DND-41 (cell line): ENCODE data around the gene C1QTNF1.

Experiments
- ATAC-seq: fragments of 200-7000 bp; cut with Tn5 transposase; 3 replicates; pipeline ENCODE4 v1.9.1; 2021; ENCODE audit warnings: low read depth; ENCODE audit not compliant: insufficient read depth
- DNase-seq: peaks from one replicate; pipeline ENCODE4 v3.0.0-alpha.2; 2020
- H2AFZ ChIP-seq: 2 replicates; pipeline ENCODE4 v1.6.0; 2012; ENCODE audit warnings: low read depth, low read length
- H3K27ac ChIP-seq: 2 replicates; pipeline ENCODE4 v1.5.1; 2012; ENCODE audit warnings: low read length, inconsistent platforms
- H3K27me3 ChIP-seq: fragments of 200-600 bp; sonication (generic); 2 replicates; pipeline ENCODE4 v1.6.0; 2012; ENCODE audit warnings: low read length, mild to moderate bottlenecking, inconsistent platforms; ENCODE audit not compliant: insufficient read depth, poor library complexity
- H3K36me3 ChIP-seq: 2 replicates; pipeline ENCODE4 v1.5.1; 2012; ENCODE audit warnings: low read length, inconsistent platforms; ENCODE audit not compliant: insufficient read depth
- H3K4me1 ChIP-seq: 2 replicates; pipeline ENCODE4 v1.5.1; 2012; ENCODE audit warnings: mild to moderate bottlenecking, low read length; ENCODE audit not compliant: insufficient read depth
- H3K4me2 ChIP-seq: 2 replicates; pipeline ENCODE4 v1.6.0; 2012; ENCODE audit warnings: mild to moderate bottlenecking, moderate library complexity, low read length, inconsistent platforms; ENCODE audit not compliant: insufficient read depth
- H3K4me3 ChIP-seq, 2 experiments: fragments of 200-600 bp in 1 of 2; shearing (Covaris generic) in 1 of 2; 2 replicates each; pipeline ENCODE4 v1.5.1; 2012 to 2016; ENCODE audit warnings: inconsistent platforms in 2 of 2, low read length in 2 of 2, mild to moderate bottlenecking in 2 of 2, low read depth in 1 of 2, moderate library complexity in 1 of 2
- H3K79me2 ChIP-seq: 2 replicates; pipeline ENCODE4 v1.6.0; 2012; ENCODE audit warnings: low read length, inconsistent platforms; ENCODE audit not compliant: insufficient read depth
- H3K9ac ChIP-seq: 2 replicates; pipeline ENCODE4 v1.6.0; 2012; ENCODE audit warnings: low read depth, mild to moderate bottlenecking, inconsistent platforms, low read length, moderate library complexity
- H3K9me3 ChIP-seq: 2 replicates; pipeline ENCODE4 v1.5.1; 2012; ENCODE audit warnings: low read length, moderate library complexity, mild to moderate bottlenecking, inconsistent platforms; ENCODE audit not compliant: insufficient read depth, severe bottlenecking
- H4K20me1 ChIP-seq: 2 replicates; pipeline ENCODE4 v1.6.0; 2012; ENCODE audit warnings: low read length; ENCODE audit not compliant: insufficient read depth
- EZH2 ChIP-seq: IDR thresholded peaks from 3 replicates; pipeline ENCODE4 v1.6.1; 2012; ENCODE audit warnings: borderline replicate concordance, low read depth, mild to moderate bottlenecking, moderate library complexity, low read length, inconsistent platforms; ENCODE audit not compliant: severe bottlenecking
- TF ChIP-seq, protein P1 (sequence below): IDR thresholded peaks from 2 replicates; pipeline ENCODE4 v1.5.1; 2012; ENCODE audit warnings: borderline replicate concordance, low read length, moderate library complexity, mild to moderate bottlenecking; ENCODE audit not compliant: poor library complexity, severe bottlenecking; ENCODE audit errors: extremely low read depth

Gene C1QTNF1

GRCh38 chr17:79024901-79025737 lies 1.1 kb downstream of the C1QTNF1 start:
- H3K27ac ChIP-seq, result no peak overlapping the region
- no peaks in the 10 kb centered on the region for H3K9me3 ChIP-seq
- H3K4me3 ChIP-seq, result peak overlapping the region in 1 of 2 experiments; percentile 57; a peak in 3 of 4 replicates
- ATAC-seq, result no peak
- no peak for DNase-seq
- H3K27me3 ChIP-seq, result peaks cover 18% of the 10 kb centered on the region
- H4K20me1 ChIP-seq, result peaks cover 13% of the 10 kb centered on the region
- TF ChIP-seq, protein P1, sequence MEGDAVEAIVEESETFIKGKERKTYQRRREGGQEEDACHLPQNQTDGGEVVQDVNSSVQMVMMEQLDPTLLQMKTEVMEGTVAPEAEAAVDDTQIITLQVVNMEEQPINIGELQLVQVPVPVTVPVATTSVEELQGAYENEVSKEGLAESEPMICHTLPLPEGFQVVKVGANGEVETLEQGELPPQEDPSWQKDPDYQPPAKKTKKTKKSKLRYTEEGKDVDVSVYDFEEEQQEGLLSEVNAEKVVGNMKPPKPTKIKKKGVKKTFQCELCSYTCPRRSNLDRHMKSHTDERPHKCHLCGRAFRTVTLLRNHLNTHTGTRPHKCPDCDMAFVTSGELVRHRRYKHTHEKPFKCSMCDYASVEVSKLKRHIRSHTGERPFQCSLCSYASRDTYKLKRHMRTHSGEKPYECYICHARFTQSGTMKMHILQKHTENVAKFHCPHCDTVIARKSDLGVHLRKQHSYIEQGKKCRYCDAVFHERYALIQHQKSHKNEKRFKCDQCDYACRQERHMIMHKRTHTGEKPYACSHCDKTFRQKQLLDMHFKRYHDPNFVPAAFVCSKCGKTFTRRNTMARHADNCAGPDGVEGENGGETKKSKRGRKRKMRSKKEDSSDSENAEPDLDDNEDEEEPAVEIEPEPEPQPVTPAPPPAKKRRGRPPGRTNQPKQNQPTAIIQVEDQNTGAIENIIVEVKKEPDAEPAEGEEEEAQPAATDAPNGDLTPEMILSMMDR, result no peak
- no peak for TF ChIP-seq EZH2
- no peaks in the 10 kb centered on the region for H3K79me2 ChIP-seq
- H3K9ac ChIP-seq, result peak overlapping the region; percentile 50; the same call in 1 of the 2 replicates
- H2AFZ ChIP-seq, result no peak overlapping the region
- no peaks in the 10 kb centered on the region for H3K36me3 ChIP-seq
- H3K4me1 ChIP-seq, result peaks cover 22% of the 10 kb centered on the region
- H3K4me2 ChIP-seq, result peak overlapping the region; percentile 86

DNA sequence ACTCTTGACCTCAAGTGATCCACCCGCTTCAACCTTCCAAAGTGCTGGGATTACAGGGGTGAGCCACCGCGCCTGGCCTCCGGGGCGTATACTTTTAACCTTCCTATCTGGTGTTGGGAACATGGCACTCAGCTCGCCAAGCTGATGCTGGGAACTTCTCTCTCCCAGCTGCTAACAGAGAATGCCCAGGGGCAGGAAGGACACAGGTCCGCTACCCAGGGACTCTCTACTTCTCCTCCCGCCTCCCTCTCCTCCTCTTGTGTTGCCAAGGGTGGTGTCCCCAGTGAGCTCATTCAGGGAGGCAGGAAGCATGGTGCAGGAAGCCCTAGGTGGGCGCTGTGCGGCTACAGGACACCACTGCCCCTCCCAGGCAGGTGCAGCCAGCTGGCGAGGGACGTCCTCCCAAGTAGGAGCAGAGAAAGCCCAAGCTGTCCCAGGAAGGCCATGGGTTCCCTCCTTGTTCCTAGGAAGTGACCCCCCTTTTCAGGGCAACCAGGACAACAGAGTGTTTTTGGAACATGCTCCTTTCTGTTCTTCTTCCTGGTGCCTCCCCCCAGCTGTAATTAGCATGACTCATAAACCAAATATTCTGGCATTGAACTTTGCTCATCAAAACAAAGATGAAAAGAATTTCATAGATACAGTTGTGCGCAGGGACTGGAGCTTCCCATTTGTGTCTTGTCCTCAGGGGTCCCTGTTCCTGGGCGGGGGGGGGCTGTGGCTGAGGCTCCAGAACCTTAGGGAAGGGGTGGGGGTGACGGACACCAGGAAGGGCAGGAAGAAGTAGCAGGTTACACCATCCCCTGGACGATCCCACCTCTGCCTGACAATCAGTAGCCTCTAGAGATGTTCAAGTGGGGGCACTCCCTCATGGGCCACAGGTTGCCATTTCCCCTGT lies 2.7 kb downstream of the C1QTNF1 start:
- Histone ChIP-seq H3K36me3 (no peaks in the 10 kb centered on the region), H3K79me2 (no peaks in the 10 kb centered on the region), H2AFZ (no peak overlapping the region), H3K4me3 (no peak overlapping the region), H3K27me3 (peaks cover 18% of the 10 kb centered on the region), H3K9ac (no peak overlapping the region), H4K20me1 (peaks cover 13% of the 10 kb centered on the region), H3K4me2 (no peak overlapping the region), H3K9me3 (no peaks in the 10 kb centered on the region), H3K4me1 (peaks cover 22% of the 10 kb centered on the region), H3K27ac (no peak overlapping the region)
- DNase-seq, result no peak
- TF ChIP-seq EZH2, result no peak
- TF ChIP-seq, protein P1, result no peak
- ATAC-seq, result no peak

DNA sequence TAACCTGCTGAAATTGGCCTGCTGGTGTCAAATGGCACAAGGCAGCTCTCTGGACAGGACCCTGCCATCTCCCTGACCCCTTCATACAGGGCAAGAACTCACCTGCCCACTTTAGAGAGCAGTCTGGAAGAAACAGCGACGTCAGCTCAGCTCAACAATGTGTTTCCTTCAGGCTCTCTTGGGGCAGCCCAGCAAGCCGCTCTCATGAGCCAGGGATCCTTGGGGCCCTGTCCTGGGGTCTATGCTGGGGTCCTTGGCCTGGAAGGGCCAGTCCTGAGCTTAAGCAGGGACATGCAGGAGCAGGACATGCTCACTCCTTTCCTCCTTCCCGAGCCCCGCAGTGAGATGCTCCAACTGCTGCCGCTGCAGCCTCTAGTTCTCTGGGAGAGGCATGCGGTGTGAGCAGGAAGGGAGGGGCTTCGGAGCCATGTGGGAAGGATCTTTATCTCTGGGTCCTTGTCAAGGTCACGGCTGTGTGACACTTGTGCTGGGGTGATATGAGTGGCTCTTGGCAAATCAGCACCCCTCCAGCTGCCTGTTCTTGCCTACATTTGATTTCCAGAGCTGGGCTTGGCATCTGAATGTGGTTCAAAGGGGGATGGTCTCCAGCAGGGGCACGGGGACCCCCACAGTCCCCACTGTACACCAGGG lies 3.4 kb downstream of the C1QTNF1 start:
- H3K4me3 ChIP-seq, result no peak overlapping the region
- H4K20me1 ChIP-seq, result peaks cover 13% of the 10 kb centered on the region
- H3K27ac ChIP-seq, result no peak overlapping the region
- TF ChIP-seq, protein P1, result no peak
- TF ChIP-seq EZH2, result no peak
- no peaks in the 10 kb centered on the region for H3K36me3 ChIP-seq
- ATAC-seq (no peak), DNase-seq (no peak)
- H3K9me3 ChIP-seq, result no peaks in the 10 kb centered on the region
- no peak overlapping the region for H3K4me2 ChIP-seq
- no peaks in the 10 kb centered on the region for H3K79me2 ChIP-seq
- H3K9ac ChIP-seq, result no peak overlapping the region
- peaks cover 18% of the 10 kb centered on the region for H3K27me3 ChIP-seq
- peaks cover 22% of the 10 kb centered on the region for H3K4me1 ChIP-seq
- no peak overlapping the region for H2AFZ ChIP-seq
